OCI-LY7 (cell line): ENCODE results near the gene DEAF1. TPM values are rescaled to one million over a fixed set of nuclear protein-coding genes. Genes with fewer than 3 reads are reported as not detected.

ENCODE experiments used
- BruUV-seq: library from RNA; stranded (reverse); fragments of 400-500 nt; replicated peaks from 2 replicates; lab custom pipeline; 2021; lab: Mats Ljungman, UMichigan
- CTCF ChIA-PET: fragments of 300-600 bp; sonication (Branson Sonifier 250); formaldehyde crosslinking; loops from one replicate; lab custom pipeline; 2022; ENCODE audit warnings: antibody characterized with exemption; ENCODE audit not compliant: unreplicated experiment; lab: Charles Lee
- POLR2A ChIA-PET: fragments of 300-600 bp; sonication (Branson Sonifier 250); formaldehyde crosslinking; loops from one replicate; lab custom pipeline; 2022; ENCODE audit warnings: antibody characterized with exemption; lab: Charles Lee
- DNase-seq: peaks from one replicate; pipeline ENCODE4 v3.0.0-alpha.2; 2015; ENCODE audit warnings: low spot score
- H2AFZ ChIP-seq: fragments of 200-600 bp; sonication (generic), shearing (Covaris generic); 2 replicates; pipeline ENCODE4 v1.6.1; 2014; ENCODE audit warnings: mild to moderate bottlenecking, antibody characterized with exemption, low read length, moderate library complexity
- H3K27ac ChIP-seq: fragments of 200-600 bp; sonication (generic); 2 replicates; pipeline ENCODE4 v1.5.1; 2014; ENCODE audit warnings: mixed run types, low read depth, mild to moderate bottlenecking, moderate library complexity, low read length, inconsistent platforms; ENCODE audit not compliant: poor library complexity, severe bottlenecking
- H3K36me3 ChIP-seq: fragments of 200-600 bp; sonication (generic); 2 replicates; pipeline ENCODE4 v1.6.1; 2014; ENCODE audit warnings: mild to moderate bottlenecking, antibody characterized with exemption, low read length, moderate library complexity, mixed read lengths; ENCODE audit not compliant: insufficient read depth
- H3K4me1 ChIP-seq: fragments of 200-600 bp; sonication (generic); 2 replicates; pipeline ENCODE4 v1.5.1; 2014; ENCODE audit warnings: mild to moderate bottlenecking, low read length; ENCODE audit not compliant: insufficient read depth, poor library complexity, severe bottlenecking
- H3K4me2 ChIP-seq: fragments of 200-600 bp; sonication (generic); 2 replicates; pipeline ENCODE4 v1.6.1; 2014; ENCODE audit warnings: mild to moderate bottlenecking, low read length
- H3K4me3 ChIP-seq: fragments of 200-600 bp; sonication (generic); 2 replicates; pipeline ENCODE4 v1.5.1; 2014; ENCODE audit warnings: mild to moderate bottlenecking, low read depth, low read length; ENCODE audit not compliant: poor library complexity, severe bottlenecking
- H3K79me2 ChIP-seq: fragments of 200-600 bp; sonication (generic); 2 replicates; pipeline ENCODE4 v1.6.1; 2016; ENCODE audit warnings: low read depth, mild to moderate bottlenecking, low read length, moderate library complexity, mixed read lengths; ENCODE audit not compliant: insufficient read depth
- H3K9me2 ChIP-seq: fragments of 200-600 bp; sonication (generic); 2 replicates; pipeline ENCODE4 v1.6.1; 2016; ENCODE audit warnings: mild to moderate bottlenecking, low read length, mixed read lengths; ENCODE audit not compliant: insufficient read depth
- H3K9me3 ChIP-seq: fragments of 200-600 bp; sonication (generic); 2 replicates; pipeline ENCODE4 v1.6.1; 2014; ENCODE audit warnings: mild to moderate bottlenecking, mixed run types, low read length, mixed read lengths
- H4K20me1 ChIP-seq: fragments of 200-600 bp; sonication (generic); 2 replicates; pipeline ENCODE4 v1.6.1; 2014; ENCODE audit warnings: mild to moderate bottlenecking, antibody characterized with exemption, low read length, moderate library complexity, mixed read lengths; ENCODE audit not compliant: insufficient read depth
- EZH2phosphoT487 ChIP-seq: fragments of 200-600 bp; sonication (generic); IDR thresholded peaks from 2 replicates; pipeline ENCODE4 v1.6.1; 2018; ENCODE audit warnings: low read depth, borderline replicate concordance, mild to moderate bottlenecking, mixed run types, antibody characterized with exemption, low read length, moderate library complexity, mixed read lengths
- intact Hi-C: fragments of 100-400 bp; cut with micrococcal nuclease; formaldehyde crosslinking; loops from one replicate; pipeline ENCODE4 v1.10.0; 2022; ENCODE audit not compliant: unreplicated experiment
- total RNA-seq, 2 experiments: library from RNA; depleted of rRNA in 1 of 2; stranded (reverse); fragments of >200 nt in 1 of 2; shearing (Covaris generic) in 1 of 2; gene quantifications; 2 replicates each; pipeline ENCODE4 v1.2.3, GENCODE V29; 2014 to 2022
- TF ChIP-seq, protein P1 (sequence below): fragments of 200-600 bp; sonication (generic); conservative IDR thresholded peaks from 2 replicates; pipeline ENCODE4 v1.5.1; 2014; ENCODE audit warnings: mild to moderate bottlenecking, antibody characterized with exemption, low read length, moderate library complexity, mixed read lengths

The DEAF1 gene
- total RNA-seq, 2 experiments from 2014 or later, result 42.7 to 66.2 TPM

DNA sequence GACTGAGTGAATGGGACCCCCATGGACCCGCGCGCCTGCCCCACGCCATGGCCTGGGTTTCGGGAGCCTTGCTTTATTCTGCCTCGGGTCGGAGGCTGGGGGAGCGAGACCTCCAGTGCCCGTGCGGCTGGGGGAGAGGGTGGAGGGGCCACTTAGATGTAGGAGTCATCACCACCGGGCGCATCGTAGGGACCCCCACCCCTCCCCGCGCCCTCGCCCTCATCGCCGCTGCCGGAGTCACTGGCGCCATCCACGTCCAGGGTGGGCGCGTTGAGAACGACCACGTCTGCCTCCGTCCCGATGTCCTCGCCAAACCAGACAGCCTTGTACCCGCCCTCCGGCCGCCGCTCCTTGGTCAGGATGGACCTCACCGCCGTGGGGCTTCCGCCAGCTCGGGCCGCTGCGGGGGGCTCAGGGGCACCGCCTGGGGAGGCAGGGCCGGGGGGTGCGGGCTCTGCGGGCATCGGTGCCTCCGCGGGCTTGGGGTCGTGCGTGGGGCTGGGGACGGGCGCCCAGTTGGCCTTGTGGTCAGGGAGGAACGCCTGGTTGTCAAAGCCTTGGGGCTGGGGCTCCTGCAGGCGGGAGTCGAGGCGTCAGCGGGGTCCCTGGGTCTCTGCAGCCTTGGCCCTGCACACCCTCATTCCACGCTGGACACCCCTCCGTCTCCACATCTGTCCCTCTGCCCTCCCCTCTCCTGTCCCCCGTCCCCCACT, 77.7 kb downstream of the DEAF1 start:
- H3K27ac ChIP-seq, result no peak overlapping the region
- no peaks in the 10 kb centered on the region for H3K9me2 ChIP-seq
- intact Hi-C loops, result loop anchor here (5.0 kb wide), 1 partner anchor 40 kb away; the partner anchor contains the start of gene PHRF1
- POLR2A ChIA-PET, result no interaction called here
- TF ChIP-seq, protein P1, sequence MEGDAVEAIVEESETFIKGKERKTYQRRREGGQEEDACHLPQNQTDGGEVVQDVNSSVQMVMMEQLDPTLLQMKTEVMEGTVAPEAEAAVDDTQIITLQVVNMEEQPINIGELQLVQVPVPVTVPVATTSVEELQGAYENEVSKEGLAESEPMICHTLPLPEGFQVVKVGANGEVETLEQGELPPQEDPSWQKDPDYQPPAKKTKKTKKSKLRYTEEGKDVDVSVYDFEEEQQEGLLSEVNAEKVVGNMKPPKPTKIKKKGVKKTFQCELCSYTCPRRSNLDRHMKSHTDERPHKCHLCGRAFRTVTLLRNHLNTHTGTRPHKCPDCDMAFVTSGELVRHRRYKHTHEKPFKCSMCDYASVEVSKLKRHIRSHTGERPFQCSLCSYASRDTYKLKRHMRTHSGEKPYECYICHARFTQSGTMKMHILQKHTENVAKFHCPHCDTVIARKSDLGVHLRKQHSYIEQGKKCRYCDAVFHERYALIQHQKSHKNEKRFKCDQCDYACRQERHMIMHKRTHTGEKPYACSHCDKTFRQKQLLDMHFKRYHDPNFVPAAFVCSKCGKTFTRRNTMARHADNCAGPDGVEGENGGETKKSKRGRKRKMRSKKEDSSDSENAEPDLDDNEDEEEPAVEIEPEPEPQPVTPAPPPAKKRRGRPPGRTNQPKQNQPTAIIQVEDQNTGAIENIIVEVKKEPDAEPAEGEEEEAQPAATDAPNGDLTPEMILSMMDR, result no peak
- TF ChIP-seq EZH2phosphoT487, result no peak
- H2AFZ ChIP-seq, result no peak overlapping the region
- BruUV-seq, result no TSS peak
- no peak overlapping the region for H3K4me3 ChIP-seq
- CTCF ChIA-PET, result interaction anchor here (0.6 kb wide), 1 partner anchor 9 kb away, joined by 4 read pairs; no protein-coding TSS in a partner anchor
- peaks cover 10% of the 10 kb centered on the region; the same call in 1 of the 2 replicates for H3K36me3 ChIP-seq
- H3K79me2 ChIP-seq, result no peaks in the 10 kb centered on the region
- DNase-seq, result no peak
- peaks cover 19% of the 10 kb centered on the region for H3K4me1 ChIP-seq
- H3K9me3 ChIP-seq, result no peaks in the 10 kb centered on the region
- H4K20me1 ChIP-seq, result 0 out of 2 replicates have a peak, but pooled peaks cover 3% of the 10 kb centered on the region
- no peak overlapping the region for H3K4me2 ChIP-seq

DNA sequence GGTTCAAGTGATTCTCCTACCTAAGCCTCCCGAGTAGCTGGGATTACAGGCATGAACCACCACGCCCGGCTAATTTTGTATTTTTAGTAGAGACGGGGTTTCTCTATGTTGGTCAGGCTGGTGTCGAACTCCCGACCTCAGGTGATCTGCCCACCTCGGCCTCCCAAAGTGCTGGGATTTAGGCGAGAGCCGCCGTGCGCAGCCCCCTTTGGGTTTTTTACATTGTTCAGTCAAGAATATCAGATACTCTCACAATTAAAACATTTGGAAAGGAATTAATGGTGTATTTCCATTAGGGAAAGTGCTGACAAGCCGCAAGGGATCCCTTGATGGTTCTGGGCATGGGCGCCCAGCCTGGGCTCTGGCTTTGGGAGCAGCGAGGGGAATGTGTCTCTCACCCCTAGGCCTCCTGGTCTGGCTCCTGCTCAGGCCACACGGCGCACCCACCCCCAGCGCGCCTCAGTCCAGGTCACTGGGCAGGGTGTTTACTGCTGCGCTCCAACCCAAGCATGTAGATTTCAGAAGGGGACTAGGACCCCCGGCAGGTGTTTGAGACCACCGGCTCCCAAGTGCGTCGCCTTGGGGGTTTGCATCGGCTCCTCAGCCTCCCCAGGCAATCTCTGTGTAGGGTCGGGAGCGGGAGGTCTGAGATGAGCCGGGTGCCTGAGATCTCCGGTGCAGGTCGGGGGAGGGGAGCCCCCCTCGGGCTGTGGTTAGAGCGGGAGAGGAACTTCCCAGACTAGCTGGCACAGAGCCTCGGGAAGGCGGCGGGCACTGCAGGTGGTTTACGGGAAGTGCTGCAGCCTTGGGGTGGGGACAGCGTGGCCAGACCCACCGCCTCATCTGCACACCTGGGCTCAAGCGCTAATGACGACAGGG, 78.5 kb downstream of the DEAF1 start:
- Histone ChIP-seq H3K9me3 (no peaks in the 10 kb centered on the region), H3K36me3 (peaks cover 18% of the 10 kb centered on the region; the same call in 1 of the 2 replicates), H2AFZ (no peak overlapping the region; the same call in 1 of the 2 replicates), H3K27ac (peak overlapping the region; percentile 59), H3K4me1 (peaks cover 19% of the 10 kb centered on the region), H3K79me2 (no peaks in the 10 kb centered on the region), H3K9me2 (no peaks in the 10 kb centered on the region), H3K4me3 (peak overlapping the region; percentile 65), H4K20me1 (0 out of 2 replicates have a peak, but pooled peaks cover 3% of the 10 kb centered on the region), H3K4me2 (peak overlapping the region; percentile 70)
- TF ChIP-seq EZH2phosphoT487, result no peak
- TF ChIP-seq, protein P1, result no peak
- DNase-seq, result no peak
- ChIA-PET POLR2A (no interaction called here), CTCF (interaction anchor here (0.6 kb wide), 1 partner anchor 8 kb away, joined by 4 read pairs; no protein-coding TSS in a partner anchor)
- no TSS peak for BruUV-seq
- intact Hi-C loops, result loop anchor here (5.0 kb wide), 1 partner anchor 39 kb away; the partner anchor contains the start of gene PHRF1
